Thymus (tissue), 11 donors: ENCODE results near the gene HSPB7. TPM values are rescaled to one million over a fixed set of nuclear protein-coding genes. Genes with fewer than 3 reads are reported as not detected.
A peak's percentile ranks its signal among the peaks of the same experiment; 100 is the strongest.
"Not testable (repeated sequence)": the region's sequence is repeated elsewhere in the genome, so short reads cannot be mapped to it uniquely, and the experiment has no call there.

Experiments used
- DNase-seq, 9 donors: peaks; one replicate each; pipeline ENCODE4 v3.0.0-alpha.2; 2013; ENCODE audit warnings: low spot score in 9 of 9, low read depth in 6 of 9, missing footprints in 1 of 9
- H3K27ac ChIP-seq, 2 donors: one replicate each; pipeline ENCODE4 v1.5.1; 2013; ENCODE audit warnings: control low read depth in 1 of 2, low read depth in 1 of 2, low read length in 1 of 2, mild to moderate bottlenecking in 1 of 2, moderate library complexity in 1 of 2
- H3K27me3 ChIP-seq, 2 donors: one replicate each; pipeline ENCODE4 v1.5.1; 2013; ENCODE audit warnings: low read length in 1 of 2; ENCODE audit not compliant: control insufficient read depth in 2 of 2, insufficient read depth in 1 of 2
- H3K36me3 ChIP-seq, 2 donors: one replicate each; pipeline ENCODE4 v1.5.1; 2013; ENCODE audit warnings: low read length in 1 of 2, mild to moderate bottlenecking in 1 of 2, moderate library complexity in 1 of 2; ENCODE audit not compliant: control insufficient read depth in 2 of 2, insufficient read depth in 2 of 2
- H3K4me1 ChIP-seq, 2 donors: one replicate each; pipeline ENCODE4 v1.5.1; 2013; ENCODE audit warnings: low read length in 2 of 2; ENCODE audit not compliant: control insufficient read depth in 2 of 2, insufficient read depth in 2 of 2
- H3K4me3 ChIP-seq, 2 donors: one replicate each; pipeline ENCODE4 v1.5.1; 2013; ENCODE audit warnings: low read length in 2 of 2, control low read depth in 1 of 2, mild to moderate bottlenecking in 1 of 2
- H3K9me3 ChIP-seq, 2 donors: one replicate each; pipeline ENCODE4 v1.5.1; 2013; ENCODE audit warnings: low read length in 1 of 2, mild to moderate bottlenecking in 1 of 2; ENCODE audit not compliant: control insufficient read depth in 2 of 2, insufficient read depth in 1 of 2
- WGBS: extraction: QIAGEN DNeasy Blood & Tissue Kit; methylation state at CpG from one replicate; pipeline ENCODE4 v1.1.7; 2013; 5-methylcytosine and 5-hydroxymethylcytosine counted together
- polyA plus RNA-seq: library from polyadenylated mRNA; stranded (reverse); fragments of 200-250 nt; gene quantifications from one replicate; pipeline ENCODE4 v1.2.3, GENCODE V29; 2013
- total RNA-seq: library from RNA; stranded (reverse); fragments of 120-200 nt; gene quantifications from one replicate; pipeline ENCODE4 v1.2.4, GENCODE V29; 2013
- donor health status: healthy.

The HSPB7 gene
- total and polyA plus RNA-seq, 2 donors = under 0.01 to 9.5 TPM

GRCh38 chr1:16006010-16006409, 11.8 kb downstream of the HSPB7 start:
- 83% methylated on average over 11 of the region's 11 CpGs for WGBS
- H3K4me3 ChIP-seq = no peak overlapping the region
- no peak for DNase-seq
- no peaks in the 10 kb centered on the region for H3K9me3 ChIP-seq
- H3K36me3 ChIP-seq = no peaks in the 10 kb centered on the region
- H3K4me1 ChIP-seq = no peaks in the 10 kb centered on the region
- H3K27ac ChIP-seq = no peak overlapping the region
- H3K27me3 ChIP-seq = peaks cover 0 to 8% of the 10 kb centered on the region in 2 donors

GRCh38 chr1:16005597-16005996, 12.2 kb downstream of the HSPB7 start:
- WGBS = 89% methylated on average over 5 of the region's 5 CpGs
- no peaks in the 10 kb centered on the region for H3K9me3 ChIP-seq
- no peaks in the 10 kb centered on the region for H3K4me1 ChIP-seq
- peaks cover 0 to 8% of the 10 kb centered on the region in 2 donors for H3K27me3 ChIP-seq
- no peak overlapping the region for H3K4me3 ChIP-seq
- H3K27ac ChIP-seq = no peak overlapping the region
- DNase-seq = no peak
- H3K36me3 ChIP-seq = no peaks in the 10 kb centered on the region

GRCh38 chr1:16001274-16001673, 16.6 kb downstream of the HSPB7 start:
- H3K9me3 ChIP-seq, H3K4me1 ChIP-seq, DNase-seq, H3K27ac ChIP-seq, H3K27me3 ChIP-seq, H3K36me3 ChIP-seq, H3K4me3 ChIP-seq: not testable (repeated sequence)
- WGBS = 88% methylated on average over 10 of the region's 10 CpGs

GRCh38 chr1:15998929-15999328, 18.9 kb downstream of the HSPB7 start:
- 98% methylated on average over 11 of the region's 11 CpGs for WGBS

GRCh38 chr1:15997637-15998280, 20.1 kb downstream of the HSPB7 start:
- no peaks in the 10 kb centered on the region for H3K4me1 ChIP-seq
- DNase-seq = no peak
- H3K4me3 ChIP-seq = no peak overlapping the region
- H3K27ac ChIP-seq = no peak overlapping the region
- 95% methylated on average over 9 of the region's 9 CpGs for WGBS
- H3K27me3 ChIP-seq = peaks cover 0 to 2% of the 10 kb centered on the region in 2 donors
- no peaks in the 10 kb centered on the region for H3K9me3 ChIP-seq
- no peaks in the 10 kb centered on the region for H3K36me3 ChIP-seq

More at GRCh38 chr1:15998929-15999328, 18.9 kb downstream of the HSPB7 start:
- no peak for DNase-seq
- Histone ChIP-seq H3K27ac (no peak overlapping the region), H3K4me3 (no peak overlapping the region), H3K4me1 (no peaks in the 10 kb centered on the region), H3K9me3 (no peaks in the 10 kb centered on the region), H3K36me3 (no peaks in the 10 kb centered on the region), H3K27me3 (peaks cover 0 to 2% of the 10 kb centered on the region in 2 donors)

- no peaks in the 10 kb centered on the region for H3K4me1 ChIP-seq
- no peaks in the 10 kb centered on the region for H3K36me3 ChIP-seq
- H3K4me3 ChIP-seq = no peak overlapping the region
- no peak for DNase-seq
- no peaks in the 10 kb centered on the region for H3K9me3 ChIP-seq
- H3K27ac ChIP-seq = no peak overlapping the region
- H3K27me3 ChIP-seq = peaks cover 0 to 2% of the 10 kb centered on the region in 2 donors
- WGBS = 93% methylated on average over 9 of the region's 9 CpGs
Observed at GRCh38 chr1:15997076-15997585, 20.7 kb downstream of the HSPB7 start.

- Histone ChIP-seq H3K4me1 (no peaks in the 10 kb centered on the region), H3K36me3 (no peaks in the 10 kb centered on the region), H3K4me3 (no peak overlapping the region), H3K27ac (no peak overlapping the region), H3K9me3 (no peaks in the 10 kb centered on the region), H3K27me3 (peaks cover 0 to 2% of the 10 kb centered on the region in 2 donors)
- peak in 1 of 9 donors; percentile 12 for DNase-seq
- 93% methylated on average over 11 of the region's 11 CpGs for WGBS
Observed at GRCh38 chr1:15994590-15995351, 23.1 kb downstream of the HSPB7 start.

GRCh38 chr1:15994081-15994480, 23.8 kb downstream of the HSPB7 start:
- Histone ChIP-seq H3K4me3 (no peak overlapping the region), H3K4me1 (no peaks in the 10 kb centered on the region), H3K36me3 (no peaks in the 10 kb centered on the region), H3K27me3 (peaks cover 0 to 2% of the 10 kb centered on the region in 2 donors), H3K27ac (no peak overlapping the region), H3K9me3 (no peaks in the 10 kb centered on the region)
- 95% methylated on average over 10 of the region's 10 CpGs for WGBS
- no peak for DNase-seq

GRCh38 chr1:15993666-15994065, 24.2 kb downstream of the HSPB7 start:
- H3K4me3 ChIP-seq = no peak overlapping the region
- H3K4me1 ChIP-seq = no peaks in the 10 kb centered on the region
- no peak for DNase-seq
- H3K9me3 ChIP-seq = no peaks in the 10 kb centered on the region
- 98% methylated on average over 15 of the region's 15 CpGs for WGBS
- H3K36me3 ChIP-seq = no peaks in the 10 kb centered on the region
- H3K27me3 ChIP-seq = peaks cover 0 to 2% of the 10 kb centered on the region in 2 donors
- H3K27ac ChIP-seq = no peak overlapping the region
